ENCODE measurements around the gene YBX1.

The YBX1 gene

DNA sequence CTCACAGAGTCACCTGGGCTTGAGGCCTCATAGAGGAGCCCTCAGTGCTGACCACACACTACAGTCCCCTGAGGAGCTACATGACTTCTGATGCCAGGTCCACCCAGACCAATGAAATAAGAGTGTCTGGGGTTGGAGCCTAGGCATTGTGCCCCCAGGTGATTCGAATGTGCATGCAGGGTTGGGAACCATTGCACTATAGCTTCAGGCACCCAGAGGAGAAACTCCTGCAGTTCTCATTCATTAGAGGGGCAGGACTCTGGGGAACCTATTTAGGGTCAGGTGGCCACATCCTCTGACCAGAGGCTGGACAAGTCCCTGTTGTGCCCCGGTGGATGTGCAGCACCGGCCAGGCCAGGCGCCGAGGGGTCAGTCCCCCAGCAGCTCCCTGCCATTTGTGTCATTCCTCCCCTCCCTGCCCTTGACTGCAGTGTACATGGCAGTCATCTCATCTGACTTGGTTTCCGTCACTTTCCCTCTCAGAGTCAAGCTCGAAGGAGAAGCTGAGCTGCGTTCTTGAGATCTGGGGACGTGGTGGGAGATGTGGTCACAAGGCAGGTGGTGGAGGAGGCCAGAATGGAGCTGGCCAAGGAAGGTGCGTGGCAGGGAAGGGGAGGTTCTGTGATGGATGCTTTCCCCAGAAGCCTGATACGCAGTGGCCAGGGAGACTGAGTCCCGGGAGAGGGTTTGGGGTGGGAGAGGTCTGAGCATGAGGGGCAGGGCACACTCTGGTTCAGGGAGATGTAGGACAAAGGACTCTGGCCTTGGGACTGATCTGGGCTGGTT, 51.4 kb downstream of the YBX1 start:
- no peak overlapping the region for H3K27ac ChIP-seq (ENCODE audit: low read length, poor library complexity, severe bottlenecking)
- H3K27me3 ChIP-seq (ENCODE audit: control insufficient read depth in 1 of 2, insufficient read depth in 1 of 2, low read length in 2 of 2), result no peaks in the 10 kb centered on the region
- no peak for DNase-seq
- H2BK5ac ChIP-seq (ENCODE audit: low read depth, low read length, poor library complexity, severe bottlenecking), result no peak overlapping the region
- no peaks in the 10 kb centered on the region for H3K79me1 ChIP-seq (replicated peaks; ENCODE audit: low read length, poor library complexity, severe bottlenecking)
- H3K36me3 ChIP-seq (ENCODE audit: control insufficient read depth in 1 of 2, insufficient read depth in 2 of 2, low read depth in 1 of 2, low read length in 2 of 2), result no peaks in the 10 kb centered on the region
- H3K4me2 ChIP-seq (ENCODE audit: low read length, poor library complexity, severe bottlenecking), result no peak overlapping the region
- no peak overlapping the region for H2BK15ac ChIP-seq (ENCODE audit: low read depth, poor library complexity, severe bottlenecking)
- H2BK120ac ChIP-seq (ENCODE audit: low read depth, low read length), result no peak overlapping the region
- no peak overlapping the region for H2BK12ac ChIP-seq (ENCODE audit: low read length in 2 of 2)
- no peaks in the 10 kb centered on the region for H3K9me3 ChIP-seq (ENCODE audit: control insufficient read depth, low read length)
- H4K8ac ChIP-seq (ENCODE audit: low read length), result no peak overlapping the region
- H3K23ac ChIP-seq (ENCODE audit: low read length in 2 of 2), result no peak overlapping the region
- H3K18ac ChIP-seq (ENCODE audit: low read depth in 1 of 2, low read length in 2 of 2), result no peak overlapping the region
- no peak overlapping the region for H2AFZ ChIP-seq (ENCODE audit: low read depth, low read length)
- no peak overlapping the region for H4K91ac ChIP-seq (ENCODE audit: low read length)
- no peak overlapping the region for H3K9ac ChIP-seq (ENCODE audit: low read length)
- H2AK5ac ChIP-seq (ENCODE audit: low read length, severe bottlenecking), result no peak overlapping the region
- H3K14ac ChIP-seq (ENCODE audit: low read length in 2 of 2), result no peak overlapping the region
- peaks cover 3% of the 10 kb centered on the region for H3K4me1 ChIP-seq (ENCODE audit: control insufficient read depth, insufficient read depth, low read depth, low read length)
- no peak overlapping the region for H3K4me3 ChIP-seq (ENCODE audit: insufficient read depth in 1 of 2, low read depth in 1 of 2, low read length in 2 of 2)
- WGBS, result 89% methylated on average over 11 of the region's 12 CpGs
- no peak overlapping the region for H3K4ac ChIP-seq (ENCODE audit: low read depth in 1 of 2, low read length in 2 of 2)

DNA sequence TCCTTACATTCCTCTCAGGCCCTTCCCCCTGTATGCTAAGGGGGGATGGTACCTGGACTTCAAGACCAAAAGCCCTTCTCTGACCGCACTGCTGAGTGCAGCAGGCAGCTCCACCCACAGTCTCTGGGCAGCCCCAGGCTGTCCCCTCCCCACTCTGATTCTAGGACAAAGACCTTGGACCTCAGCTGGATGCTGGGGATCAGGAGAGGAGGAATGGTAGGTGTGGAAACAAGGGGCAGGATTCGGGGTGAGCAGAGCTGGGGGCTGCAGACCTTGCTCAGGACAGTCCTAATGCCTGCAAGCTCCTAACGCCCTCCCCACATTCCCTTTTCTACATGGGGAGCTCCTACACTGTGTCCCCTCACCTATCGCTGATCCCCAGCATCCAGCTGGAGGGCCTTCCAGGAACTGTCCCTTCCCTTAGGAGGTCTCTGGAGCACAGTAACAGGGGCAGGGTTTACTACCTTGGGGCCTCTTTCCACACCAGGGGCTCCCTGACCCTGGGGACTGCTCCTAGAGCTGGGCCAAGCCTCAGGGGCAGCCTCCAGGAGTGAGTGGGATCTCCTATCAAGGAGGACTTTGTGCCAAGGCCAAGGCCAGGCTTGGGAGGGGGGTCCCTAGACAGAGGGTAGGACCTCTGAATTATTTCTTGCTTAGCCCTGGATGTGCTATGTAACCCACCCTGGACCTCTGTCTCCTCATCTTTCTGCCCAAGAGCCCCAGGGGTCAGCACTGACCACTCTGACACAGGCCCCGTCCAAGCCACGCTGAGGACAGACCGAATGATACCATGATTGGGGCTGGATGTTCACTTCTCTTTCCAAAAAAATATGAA, 52.2 kb downstream of the YBX1 start:
- Histone ChIP-seq H2AFZ (ENCODE audit: low read depth, low read length) (no peak overlapping the region), H3K23ac (ENCODE audit: low read length in 2 of 2) (no peak overlapping the region), H3K27me3 (ENCODE audit: control insufficient read depth in 1 of 2, insufficient read depth in 1 of 2, low read length in 2 of 2) (no peaks in the 10 kb centered on the region), H4K91ac (ENCODE audit: low read length) (no peak overlapping the region), H2BK5ac (ENCODE audit: low read depth, low read length, poor library complexity, severe bottlenecking) (no peak overlapping the region), H3K14ac (ENCODE audit: low read length in 2 of 2) (no peak overlapping the region), H3K9me3 (ENCODE audit: control insufficient read depth, low read length) (no peaks in the 10 kb centered on the region), H2AK5ac (ENCODE audit: low read length, severe bottlenecking) (no peak overlapping the region), H2BK120ac (ENCODE audit: low read depth, low read length) (no peak overlapping the region), H3K18ac (ENCODE audit: low read depth in 1 of 2, low read length in 2 of 2) (no peak overlapping the region), H3K36me3 (ENCODE audit: control insufficient read depth in 1 of 2, insufficient read depth in 2 of 2, low read depth in 1 of 2, low read length in 2 of 2) (no peaks in the 10 kb centered on the region), H4K8ac (ENCODE audit: low read length) (no peak overlapping the region), H3K4me3 (ENCODE audit: insufficient read depth in 1 of 2, low read depth in 1 of 2, low read length in 2 of 2) (no peak overlapping the region), H3K27ac (ENCODE audit: low read length, poor library complexity, severe bottlenecking) (no peak overlapping the region), H2BK15ac (ENCODE audit: low read depth, poor library complexity, severe bottlenecking) (no peak overlapping the region), H2BK12ac (ENCODE audit: low read length in 2 of 2) (no peak overlapping the region), H3K4me1 (ENCODE audit: control insufficient read depth, insufficient read depth, low read depth, low read length) (peaks cover 3% of the 10 kb centered on the region), H3K79me1 (replicated peaks; ENCODE audit: low read length, poor library complexity, severe bottlenecking) (no peaks in the 10 kb centered on the region), H3K4me2 (ENCODE audit: low read length, poor library complexity, severe bottlenecking) (no peak overlapping the region), H3K9ac (ENCODE audit: low read length) (no peak overlapping the region), H3K4ac (ENCODE audit: low read depth in 1 of 2, low read length in 2 of 2) (no peak overlapping the region)
- no peak for DNase-seq
- 86% methylated on average over 7 of the region's 7 CpGs for WGBS

GRCh38 chr1:42735056-42735455, 52.8 kb downstream of the YBX1 start:
- Histone ChIP-seq H3K4me3 (ENCODE audit: insufficient read depth in 1 of 2, low read depth in 1 of 2, low read length in 2 of 2) (no peak overlapping the region), H3K9me3 (ENCODE audit: control insufficient read depth, low read length) (no peaks in the 10 kb centered on the region), H2BK120ac (ENCODE audit: low read depth, low read length) (no peak overlapping the region), H2BK12ac (ENCODE audit: low read length in 2 of 2) (no peak overlapping the region), H2BK15ac (ENCODE audit: low read depth, poor library complexity, severe bottlenecking) (no peak overlapping the region), H3K27me3 (ENCODE audit: control insufficient read depth in 1 of 2, insufficient read depth in 1 of 2, low read length in 2 of 2) (no peaks in the 10 kb centered on the region), H3K4me2 (ENCODE audit: low read length, poor library complexity, severe bottlenecking) (no peak overlapping the region), H3K4me1 (ENCODE audit: control insufficient read depth, insufficient read depth, low read depth, low read length) (peaks cover 3% of the 10 kb centered on the region), H3K18ac (ENCODE audit: low read depth in 1 of 2, low read length in 2 of 2) (no peak overlapping the region), H2BK5ac (ENCODE audit: low read depth, low read length, poor library complexity, severe bottlenecking) (no peak overlapping the region), H3K23ac (ENCODE audit: low read length in 2 of 2) (no peak overlapping the region), H3K79me1 (replicated peaks; ENCODE audit: low read length, poor library complexity, severe bottlenecking) (no peaks in the 10 kb centered on the region), H4K91ac (ENCODE audit: low read length) (no peak overlapping the region), H3K4ac (ENCODE audit: low read depth in 1 of 2, low read length in 2 of 2) (no peak overlapping the region), H2AFZ (ENCODE audit: low read depth, low read length) (no peak overlapping the region), H3K9ac (ENCODE audit: low read length) (no peak overlapping the region), H3K14ac (ENCODE audit: low read length in 2 of 2) (no peak overlapping the region), H3K27ac (ENCODE audit: low read length, poor library complexity, severe bottlenecking) (no peak overlapping the region), H2AK5ac (ENCODE audit: low read length, severe bottlenecking) (no peak overlapping the region), H3K36me3 (ENCODE audit: control insufficient read depth in 1 of 2, insufficient read depth in 2 of 2, low read depth in 1 of 2, low read length in 2 of 2) (no peaks in the 10 kb centered on the region), H4K8ac (ENCODE audit: low read length) (no peak overlapping the region)
- no peak for DNase-seq
- 91% methylated on average over 11 of the region's 11 CpGs for WGBS

- H3K14ac ChIP-seq (ENCODE audit: low read length in 2 of 2), result no peak overlapping the region
- H3K4me3 ChIP-seq (ENCODE audit: insufficient read depth in 1 of 2, low read depth in 1 of 2, low read length in 2 of 2), result no peak overlapping the region
- no peak overlapping the region for H3K27ac ChIP-seq (ENCODE audit: low read length, poor library complexity, severe bottlenecking)
- H3K27me3 ChIP-seq (ENCODE audit: control insufficient read depth in 1 of 2, insufficient read depth in 1 of 2, low read length in 2 of 2), result no peaks in the 10 kb centered on the region
- no peak overlapping the region for H4K91ac ChIP-seq (ENCODE audit: low read length)
- H3K23ac ChIP-seq (ENCODE audit: low read length in 2 of 2), result no peak overlapping the region
- H3K4me2 ChIP-seq (ENCODE audit: low read length, poor library complexity, severe bottlenecking), result no peak overlapping the region
- peaks cover 3% of the 10 kb centered on the region for H3K4me1 ChIP-seq (ENCODE audit: control insufficient read depth, insufficient read depth, low read depth, low read length)
- no peak overlapping the region for H2BK120ac ChIP-seq (ENCODE audit: low read depth, low read length)
- H3K4ac ChIP-seq (ENCODE audit: low read depth in 1 of 2, low read length in 2 of 2), result no peak overlapping the region
- H2AFZ ChIP-seq (ENCODE audit: low read depth, low read length), result no peak overlapping the region
- no peak overlapping the region for H2BK15ac ChIP-seq (ENCODE audit: low read depth, poor library complexity, severe bottlenecking)
- H3K9me3 ChIP-seq (ENCODE audit: control insufficient read depth, low read length), result no peaks in the 10 kb centered on the region
- no peak overlapping the region for H2BK12ac ChIP-seq (ENCODE audit: low read length in 2 of 2)
- no peak overlapping the region for H2AK5ac ChIP-seq (ENCODE audit: low read length, severe bottlenecking)
- no peak overlapping the region for H3K18ac ChIP-seq (ENCODE audit: low read depth in 1 of 2, low read length in 2 of 2)
- no peak overlapping the region for H2BK5ac ChIP-seq (ENCODE audit: low read depth, low read length, poor library complexity, severe bottlenecking)
- no peak overlapping the region for H4K8ac ChIP-seq (ENCODE audit: low read length)
- no peaks in the 10 kb centered on the region for H3K36me3 ChIP-seq (ENCODE audit: control insufficient read depth in 1 of 2, insufficient read depth in 2 of 2, low read depth in 1 of 2, low read length in 2 of 2)
- no peaks in the 10 kb centered on the region for H3K79me1 ChIP-seq (replicated peaks; ENCODE audit: low read length, poor library complexity, severe bottlenecking)
- H3K9ac ChIP-seq (ENCODE audit: low read length), result no peak overlapping the region
- DNase-seq, result no peak
- 83% methylated on average over 10 of the region's 14 CpGs for WGBS
Observed at GRCh38 chr1:42735477-42736105, 53.4 kb downstream of the YBX1 start.
